GM12801 (cell line): ENCODE data around the gene MAGED4B.
"Not testable (repeated sequence)": the region's sequence is repeated elsewhere in the genome, so short reads cannot be mapped to it uniquely, and the experiment has no call there.

Source experiments
- TF ChIP-seq, protein P1 (sequence below): IDR thresholded peaks from one replicate; pipeline ENCODE4 v1.5.1; 2011; ENCODE audit warnings: control low read depth; ENCODE audit not compliant: insufficient read length; ENCODE audit errors: extremely low read depth

Gene MAGED4B, protein sequence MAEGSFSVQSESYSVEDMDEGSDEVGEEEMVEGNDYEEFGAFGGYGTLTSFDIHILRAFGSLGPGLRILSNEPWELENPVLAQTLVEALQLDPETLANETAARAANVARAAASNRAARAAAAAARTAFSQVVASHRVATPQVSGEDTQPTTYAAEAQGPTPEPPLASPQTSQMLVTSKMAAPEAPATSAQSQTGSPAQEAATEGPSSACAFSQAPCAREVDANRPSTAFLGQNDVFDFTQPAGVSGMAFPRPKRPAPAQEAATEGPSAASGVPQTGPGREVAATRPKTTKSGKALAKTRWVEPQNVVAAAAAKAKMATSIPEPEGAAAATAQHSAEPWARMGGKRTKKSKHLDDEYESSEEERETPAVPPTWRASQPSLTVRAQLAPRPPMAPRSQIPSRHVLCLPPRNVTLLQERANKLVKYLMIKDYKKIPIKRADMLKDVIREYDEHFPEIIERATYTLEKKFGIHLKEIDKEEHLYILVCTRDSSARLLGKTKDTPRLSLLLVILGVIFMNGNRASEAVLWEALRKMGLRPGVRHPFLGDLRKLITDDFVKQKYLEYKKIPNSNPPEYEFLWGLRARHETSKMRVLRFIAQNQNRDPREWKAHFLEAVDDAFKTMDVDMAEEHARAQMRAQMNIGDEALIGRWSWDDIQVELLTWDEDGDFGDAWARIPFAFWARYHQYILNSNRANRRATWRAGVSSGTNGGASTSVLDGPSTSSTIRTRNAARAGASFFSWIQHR

DNA sequence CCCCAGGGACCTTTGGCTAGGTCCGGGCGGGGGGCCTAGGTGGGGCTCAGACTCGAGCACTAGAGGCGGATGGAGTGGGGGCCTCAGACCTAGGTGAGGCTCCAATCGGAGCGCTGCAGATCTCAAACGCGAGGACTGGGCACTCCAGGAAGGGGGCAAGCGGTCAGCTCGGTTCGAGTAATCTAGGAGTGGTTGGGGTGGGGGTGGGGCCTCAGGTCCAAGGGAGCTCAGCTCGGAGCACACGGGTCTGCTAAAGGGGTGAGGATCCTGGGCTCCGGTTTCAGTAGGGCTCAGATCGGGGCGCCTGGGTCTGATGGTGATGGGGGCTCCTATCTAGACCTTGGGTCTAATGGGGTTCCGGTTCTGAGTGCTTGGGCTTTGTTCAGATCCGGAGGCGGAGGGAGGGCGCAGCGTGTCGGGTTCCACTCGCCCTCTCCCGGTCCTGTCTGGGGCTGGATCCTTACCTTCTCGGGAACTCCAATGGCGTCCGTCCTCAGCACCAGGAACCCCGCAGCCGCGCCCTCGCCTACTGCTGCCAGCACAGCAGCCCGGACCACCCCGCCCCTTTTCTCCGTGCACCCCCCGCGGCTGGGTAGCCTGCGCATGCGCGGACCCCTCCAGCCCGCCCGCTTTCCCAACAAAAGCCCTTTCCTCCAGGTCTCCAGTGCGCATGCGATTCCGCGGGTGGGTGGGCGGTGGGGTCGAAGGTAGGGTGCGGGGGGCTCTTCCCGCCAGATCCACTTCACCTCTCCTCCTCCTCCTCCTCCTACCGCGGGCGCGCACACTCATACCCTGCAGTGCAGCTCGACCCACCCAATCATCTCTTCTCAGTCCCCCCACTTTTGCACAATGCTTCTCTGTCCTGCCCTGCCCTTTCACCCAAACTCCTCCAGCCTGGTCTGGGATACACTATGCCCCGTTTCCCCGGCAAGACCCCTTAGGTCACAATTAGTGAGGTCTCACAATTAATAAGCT, at the start of gene MAGED4B:
MAGED4B (minus strand) TSS at position 518 of the 975 bp plus-strand sequence. CDS start 1,011 bp downstream, outside the sequence.
- TF ChIP-seq, protein P1, sequence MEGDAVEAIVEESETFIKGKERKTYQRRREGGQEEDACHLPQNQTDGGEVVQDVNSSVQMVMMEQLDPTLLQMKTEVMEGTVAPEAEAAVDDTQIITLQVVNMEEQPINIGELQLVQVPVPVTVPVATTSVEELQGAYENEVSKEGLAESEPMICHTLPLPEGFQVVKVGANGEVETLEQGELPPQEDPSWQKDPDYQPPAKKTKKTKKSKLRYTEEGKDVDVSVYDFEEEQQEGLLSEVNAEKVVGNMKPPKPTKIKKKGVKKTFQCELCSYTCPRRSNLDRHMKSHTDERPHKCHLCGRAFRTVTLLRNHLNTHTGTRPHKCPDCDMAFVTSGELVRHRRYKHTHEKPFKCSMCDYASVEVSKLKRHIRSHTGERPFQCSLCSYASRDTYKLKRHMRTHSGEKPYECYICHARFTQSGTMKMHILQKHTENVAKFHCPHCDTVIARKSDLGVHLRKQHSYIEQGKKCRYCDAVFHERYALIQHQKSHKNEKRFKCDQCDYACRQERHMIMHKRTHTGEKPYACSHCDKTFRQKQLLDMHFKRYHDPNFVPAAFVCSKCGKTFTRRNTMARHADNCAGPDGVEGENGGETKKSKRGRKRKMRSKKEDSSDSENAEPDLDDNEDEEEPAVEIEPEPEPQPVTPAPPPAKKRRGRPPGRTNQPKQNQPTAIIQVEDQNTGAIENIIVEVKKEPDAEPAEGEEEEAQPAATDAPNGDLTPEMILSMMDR = not testable (repeated sequence)

DNA sequence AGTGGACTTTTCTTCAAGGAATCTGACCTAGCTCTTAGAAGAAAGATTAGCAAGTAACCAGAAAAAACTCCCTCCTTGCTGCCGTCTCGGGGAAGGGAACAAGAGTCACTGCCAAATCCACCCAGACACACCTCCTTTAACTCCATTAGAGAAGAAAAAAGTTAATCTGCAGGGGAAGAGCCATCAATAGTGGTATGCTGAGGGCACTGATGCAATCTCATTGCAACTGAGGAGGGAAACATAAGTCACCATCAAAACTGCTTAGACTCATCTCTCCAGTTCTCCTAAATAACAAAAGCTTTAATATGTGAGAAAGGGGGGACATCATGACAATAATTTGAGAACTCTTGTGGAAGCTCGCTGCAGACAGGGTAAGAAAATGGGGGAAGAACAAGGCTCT, 49.3 kb upstream of the MAGED4B start:
- TF ChIP-seq, protein P1 = no peak

DNA sequence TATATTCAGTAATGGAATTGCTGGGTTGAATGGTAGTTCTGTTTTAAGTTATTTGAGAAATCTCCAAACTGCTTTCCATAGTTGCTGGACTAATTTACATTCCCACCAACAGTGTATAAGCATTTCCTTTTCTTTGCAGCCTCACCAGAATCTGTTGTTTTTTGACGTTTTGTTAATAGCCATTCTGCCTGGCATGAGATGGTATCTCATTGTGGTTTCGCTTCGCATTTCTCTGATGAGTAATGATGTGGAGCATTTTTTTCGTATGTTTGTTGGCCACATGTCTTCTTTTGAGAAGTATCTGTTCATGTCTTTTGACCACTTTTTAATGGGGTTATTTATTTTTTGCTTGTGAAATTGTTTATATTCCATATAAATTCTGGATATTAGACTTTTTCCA, 13.6 kb upstream of the MAGED4B start:
- TF ChIP-seq, protein P1 = no peak

DNA sequence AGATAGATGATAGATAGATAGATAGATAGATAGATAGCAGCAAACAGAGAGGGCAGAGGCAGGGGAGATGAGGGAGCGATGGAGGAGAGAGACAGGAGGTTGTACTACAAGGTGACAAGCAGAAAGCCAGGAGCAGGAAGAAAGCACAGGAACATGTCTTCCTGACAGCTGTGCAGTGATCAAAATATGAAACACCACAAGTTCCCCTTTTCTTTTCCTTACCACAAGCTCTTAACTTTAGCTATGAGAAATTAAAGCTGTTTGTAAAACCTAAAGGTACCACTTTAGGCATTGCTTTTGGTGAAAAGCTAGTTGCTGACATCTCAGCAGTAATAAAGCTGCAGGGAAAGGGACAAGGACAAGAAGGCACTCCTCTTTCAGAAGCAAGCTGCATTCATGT, 9.1 kb upstream of the MAGED4B start:
- TF ChIP-seq, protein P1 = no peak

DNA sequence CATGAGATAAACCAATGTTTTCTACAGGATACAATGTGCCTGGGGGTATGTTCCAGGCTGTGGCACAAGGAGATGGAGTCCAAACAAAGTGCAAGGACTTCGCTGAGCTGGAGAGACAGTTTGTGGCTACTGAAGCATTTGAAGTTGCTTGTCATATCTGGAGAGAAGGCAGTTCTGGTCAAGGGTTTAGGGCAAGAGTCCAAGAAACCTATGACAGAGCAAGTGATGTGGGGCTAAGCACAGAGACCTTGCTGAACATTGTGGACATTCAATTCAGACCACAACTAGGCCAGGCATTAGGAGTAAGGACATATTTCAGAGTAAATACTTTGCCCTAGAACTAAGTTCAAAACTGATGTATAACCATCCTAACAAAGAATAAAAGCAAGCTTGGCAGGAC, 34.8 kb downstream of the MAGED4B start:
- TF ChIP-seq, protein P1 = no peak

DNA sequence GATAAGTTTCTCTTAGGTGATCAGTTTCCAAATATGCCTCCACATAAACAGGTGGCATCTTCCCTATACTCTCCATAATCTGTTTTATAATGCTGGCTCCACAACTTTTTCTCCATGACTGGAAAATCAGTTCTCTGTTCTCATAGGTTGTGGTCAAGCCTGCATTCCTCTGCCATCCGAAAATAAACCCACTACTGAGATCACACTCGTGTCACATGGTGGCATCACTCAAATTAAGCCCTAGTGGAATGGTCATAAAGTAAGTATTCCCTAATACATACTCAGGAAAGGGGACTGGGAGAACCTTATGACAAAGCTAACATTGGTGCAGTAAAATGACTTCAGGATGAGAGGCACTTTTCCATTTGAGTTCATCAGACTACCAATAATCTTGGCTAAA, 37.6 kb downstream of the MAGED4B start:
- TF ChIP-seq, protein P1 = no peak
